Dendritic cell treated with granulocyte-macrophage colony-stimulating factor and Interleukin-4, amounts not matched to agents 40 ng/mL and 50 ng/mL, for 4 days (primary cell): Measurements from ENCODE around the gene MED9.
A peak's percentile ranks its signal among the peaks of the same experiment; 100 is the strongest.

Source experiments
- H3K27ac Mint-ChIP-seq: one replicate; pipeline ENCODE4 v1.8.0; 2022; ENCODE audit warnings: mild to moderate bottlenecking, mixed read lengths
- H3K27me3 Mint-ChIP-seq: one replicate; pipeline ENCODE4 v1.8.0; 2022; ENCODE audit warnings: mild to moderate bottlenecking, mixed read lengths
- H3K36me3 Mint-ChIP-seq: one replicate; pipeline ENCODE4 v1.8.0; 2022; ENCODE audit warnings: low read depth, mixed read lengths
- H3K4me1 Mint-ChIP-seq: one replicate; pipeline ENCODE4 v1.8.0; 2022; ENCODE audit warnings: low read depth, mixed read lengths
- H3K4me3 Mint-ChIP-seq: one replicate; pipeline ENCODE4 v1.8.0; 2022; ENCODE audit warnings: mild to moderate bottlenecking, moderate library complexity, mixed read lengths
- H3K9me3 Mint-ChIP-seq: one replicate; pipeline ENCODE4 v1.8.0; 2022; ENCODE audit warnings: mixed read lengths
- intact Hi-C: fragments of 100-400 bp; cut with micrococcal nuclease; formaldehyde crosslinking; loops from one replicate; pipeline ENCODE4 v1.15.0; 2022

Gene MED9

GRCh38 chr17:17506893-17507464, 30.2 kb downstream of the MED9 start:
- Mint-ChIP-seq H3K4me1 (peaks cover 17% of the 10 kb centered on the region), H3K36me3 (no peaks in the 10 kb centered on the region), H3K27ac (no peak overlapping the region), H3K4me3 (no peak overlapping the region), H3K27me3 (no peaks in the 10 kb centered on the region), H3K9me3 (no peaks in the 10 kb centered on the region)
- intact Hi-C loops: no loop called here

GRCh38 chr17:17507465-17508011, 30.7 kb downstream of the MED9 start:
- intact Hi-C loops: no loop called here
- Mint-ChIP-seq H3K4me1 (peaks cover 17% of the 10 kb centered on the region), H3K27me3 (no peaks in the 10 kb centered on the region)

GRCh38 chr17:17508019-17508535, 31.3 kb downstream of the MED9 start:
- H3K4me3 Mint-ChIP-seq: no peak overlapping the region
- no peaks in the 10 kb centered on the region for H3K27me3 Mint-ChIP-seq
- H3K36me3 Mint-ChIP-seq: no peaks in the 10 kb centered on the region
- no peak overlapping the region for H3K27ac Mint-ChIP-seq
- H3K4me1 Mint-ChIP-seq: peaks cover 17% of the 10 kb centered on the region
- no peaks in the 10 kb centered on the region for H3K9me3 Mint-ChIP-seq
- intact Hi-C loops: no loop called here

More at GRCh38 chr17:17507465-17508011, 30.7 kb downstream of the MED9 start:
- Mint-ChIP-seq H3K36me3 (no peaks in the 10 kb centered on the region), H3K27ac (no peak overlapping the region), H3K4me3 (no peak overlapping the region), H3K9me3 (no peaks in the 10 kb centered on the region)

- Mint-ChIP-seq H3K4me1 (peaks cover 17% of the 10 kb centered on the region), H3K9me3 (no peaks in the 10 kb centered on the region), H3K27ac (no peak overlapping the region), H3K4me3 (no peak overlapping the region), H3K27me3 (no peaks in the 10 kb centered on the region), H3K36me3 (no peaks in the 10 kb centered on the region)
- intact Hi-C loops: no loop called here
These were observed 32.1 kb downstream of the MED9 start for GRCh38 chr17:17508646-17509591.

- Mint-ChIP-seq H3K27ac (no peak overlapping the region), H3K4me3 (no peak overlapping the region), H3K27me3 (no peaks in the 10 kb centered on the region), H3K9me3 (no peaks in the 10 kb centered on the region), H3K36me3 (no peaks in the 10 kb centered on the region), H3K4me1 (peaks cover 17% of the 10 kb centered on the region)
- intact Hi-C loops: no loop called here
These were observed 33.0 kb downstream of the MED9 start for GRCh38 chr17:17509601-17510425.

- H3K27me3 Mint-ChIP-seq: no peaks in the 10 kb centered on the region
- no peaks in the 10 kb centered on the region for H3K9me3 Mint-ChIP-seq
- H3K36me3 Mint-ChIP-seq: no peaks in the 10 kb centered on the region
- no peak overlapping the region for H3K4me3 Mint-ChIP-seq
- peaks cover 17% of the 10 kb centered on the region for H3K4me1 Mint-ChIP-seq
- intact Hi-C loops: no loop called here
- peak overlapping the region; percentile 61 for H3K27ac Mint-ChIP-seq
These were observed 33.9 kb downstream of the MED9 start for GRCh38 chr17:17510456-17511292.

- peak overlapping the region; percentile 61 for H3K27ac Mint-ChIP-seq
- no peak overlapping the region for H3K4me3 Mint-ChIP-seq
- H3K27me3 Mint-ChIP-seq: no peaks in the 10 kb centered on the region
- peaks cover 17% of the 10 kb centered on the region for H3K4me1 Mint-ChIP-seq
- H3K9me3 Mint-ChIP-seq: no peaks in the 10 kb centered on the region
- intact Hi-C loops: no loop called here
- H3K36me3 Mint-ChIP-seq: peaks cover 6% of the 10 kb centered on the region
These were observed 34.5 kb downstream of the MED9 start for GRCh38 chr17:17511293-17511741.

- H3K9me3 Mint-ChIP-seq: no peaks in the 10 kb centered on the region
- no peaks in the 10 kb centered on the region for H3K27me3 Mint-ChIP-seq
- H3K27ac Mint-ChIP-seq: no peak overlapping the region
- H3K4me3 Mint-ChIP-seq: no peak overlapping the region
- peaks cover 17% of the 10 kb centered on the region for H3K4me1 Mint-ChIP-seq
- intact Hi-C loops: no loop called here
- peaks cover 6% of the 10 kb centered on the region for H3K36me3 Mint-ChIP-seq
These were observed 35.4 kb downstream of the MED9 start for GRCh38 chr17:17511881-17512858.

- Mint-ChIP-seq H3K36me3 (peaks cover 6% of the 10 kb centered on the region), H3K27me3 (no peaks in the 10 kb centered on the region), H3K9me3 (no peaks in the 10 kb centered on the region), H3K4me3 (no peak overlapping the region), H3K4me1 (peaks cover 17% of the 10 kb centered on the region), H3K27ac (no peak overlapping the region)
- intact Hi-C loops: no loop called here
These were observed 36.1 kb downstream of the MED9 start for GRCh38 chr17:17512866-17513265.

GRCh38 chr17:17513626-17514025, 36.8 kb downstream of the MED9 start:
- Mint-ChIP-seq H3K4me3 (no peak overlapping the region), H3K27ac (no peak overlapping the region)
- intact Hi-C loops: no loop called here

GRCh38 chr17:17514361-17514992, 37.7 kb downstream of the MED9 start:
- H3K9me3 Mint-ChIP-seq: no peaks in the 10 kb centered on the region
- H3K36me3 Mint-ChIP-seq: peaks cover 6% of the 10 kb centered on the region
- intact Hi-C loops: no loop called here
- no peak overlapping the region for H3K4me3 Mint-ChIP-seq
- no peaks in the 10 kb centered on the region for H3K27me3 Mint-ChIP-seq
- peaks cover 17% of the 10 kb centered on the region for H3K4me1 Mint-ChIP-seq
- H3K27ac Mint-ChIP-seq: no peak overlapping the region

More at GRCh38 chr17:17513626-17514025, 36.8 kb downstream of the MED9 start:
- H3K36me3 Mint-ChIP-seq: peaks cover 6% of the 10 kb centered on the region
- no peaks in the 10 kb centered on the region for H3K27me3 Mint-ChIP-seq
- no peaks in the 10 kb centered on the region for H3K9me3 Mint-ChIP-seq
- peaks cover 17% of the 10 kb centered on the region for H3K4me1 Mint-ChIP-seq
